ENCODE results near the gene MRPL37. TPM values are rescaled to one million over a fixed set of nuclear protein-coding genes. Genes with fewer than 3 reads are reported as not detected.
A peak's percentile ranks its signal among the peaks of the same experiment; 100 is the strongest.

The MRPL37 gene
- total and polyA plus RNA-seq, 4 donors, result 18.2 to 49.9 (median 37.1) TPM

DNA sequence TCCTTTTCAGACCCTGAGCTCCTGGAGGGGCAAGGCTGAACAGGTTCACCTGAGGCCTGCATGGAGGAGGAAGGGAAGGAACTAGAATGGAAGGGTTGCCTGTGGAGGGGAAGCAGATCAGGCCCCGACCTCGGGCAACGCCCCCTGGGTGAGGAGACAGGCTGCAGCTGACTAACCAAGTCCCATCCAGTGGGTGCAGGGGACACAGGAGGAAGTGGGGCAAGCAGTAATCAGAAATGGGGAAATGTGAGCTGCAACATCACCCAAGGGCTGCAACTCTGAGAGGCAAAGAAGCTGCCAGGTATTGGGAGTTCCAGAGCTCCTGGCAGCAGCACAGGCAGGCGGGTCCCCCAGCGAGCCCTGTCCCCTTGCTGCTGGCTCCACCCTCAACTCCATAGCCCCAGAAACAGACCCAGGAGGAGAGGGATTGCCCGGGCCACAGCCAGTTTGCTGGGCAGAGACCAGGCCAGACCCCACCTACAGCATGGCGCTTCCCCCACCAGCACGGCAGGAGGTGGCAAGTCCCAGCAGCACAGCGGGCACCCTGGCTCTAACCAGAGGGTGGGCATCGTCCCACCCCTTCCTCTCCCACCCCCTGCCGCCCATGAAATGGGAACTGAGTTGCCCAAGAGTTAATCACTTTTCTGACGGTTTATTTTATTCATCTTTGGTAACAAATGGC, 38.5 kb downstream of the MRPL37 start:
- no peak for DNase-seq
- Histone ChIP-seq H3K36me3 (ENCODE audit: control insufficient read depth in 1 of 2, insufficient read depth in 2 of 2, low read length in 1 of 2) (peaks cover 0 to 5% of the 10 kb centered on the region in 2 donors), H3K27ac (ENCODE audit: low read depth in 1 of 2, low read length in 2 of 2) (no peak overlapping the region), H3K4me1 (ENCODE audit: control insufficient read depth in 1 of 2, insufficient read depth in 2 of 2, low read length in 2 of 2) (no peaks in the 10 kb centered on the region), H3K27me3 (ENCODE audit: control insufficient read depth in 1 of 2, insufficient read depth in 2 of 2, low read length in 1 of 2) (no peaks in the 10 kb centered on the region), H3K9me3 (ENCODE audit: control insufficient read depth, low read length) (no peaks in the 10 kb centered on the region), H3K4me3 (ENCODE audit: low read length in 2 of 2) (no peak overlapping the region)
- 85 to 87% methylated on average over 12 of the region's 12 CpGs for WGBS, 2 donors
- intact Hi-C loops (cut with DNase I), result no loop called here
- peak; percentile 22 for ATAC-seq (ENCODE audit: low FRiP score)

DNA sequence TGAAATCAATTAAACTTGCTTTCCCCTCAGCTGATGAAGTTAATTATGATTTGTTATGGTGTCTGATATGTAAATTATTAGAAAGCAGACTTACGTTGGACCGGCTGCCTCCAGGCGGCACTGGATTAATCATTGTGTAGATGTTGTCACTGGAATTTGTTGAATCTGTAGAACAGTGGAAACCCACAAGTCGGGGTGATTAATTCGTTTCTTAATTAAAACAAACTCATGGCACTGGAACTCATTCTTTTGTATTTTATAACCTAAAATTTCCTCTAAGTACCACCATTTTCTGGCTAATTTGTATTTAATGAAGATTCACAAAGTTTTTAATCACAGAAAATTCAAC, 39.0 kb downstream of the MRPL37 start:
- DNase-seq (no peak), ATAC-seq (ENCODE audit: low FRiP score) (no peak)
- Histone ChIP-seq H3K4me1 (ENCODE audit: control insufficient read depth in 1 of 2, insufficient read depth in 2 of 2, low read length in 2 of 2) (no peaks in the 10 kb centered on the region), H3K27me3 (ENCODE audit: control insufficient read depth in 1 of 2, insufficient read depth in 2 of 2, low read length in 1 of 2) (no peaks in the 10 kb centered on the region), H3K27ac (ENCODE audit: low read depth in 1 of 2, low read length in 2 of 2) (no peak overlapping the region), H3K4me3 (ENCODE audit: low read length in 2 of 2) (no peak overlapping the region), H3K9me3 (ENCODE audit: control insufficient read depth, low read length) (no peaks in the 10 kb centered on the region), H3K36me3 (ENCODE audit: control insufficient read depth in 1 of 2, insufficient read depth in 2 of 2, low read length in 1 of 2) (peaks cover 0 to 5% of the 10 kb centered on the region in 2 donors)
- intact Hi-C loops (cut with DNase I), result no loop called here
- WGBS, 2 donors, result 80 to 88% methylated on average over 5 of the region's 5 CpGs

DNA sequence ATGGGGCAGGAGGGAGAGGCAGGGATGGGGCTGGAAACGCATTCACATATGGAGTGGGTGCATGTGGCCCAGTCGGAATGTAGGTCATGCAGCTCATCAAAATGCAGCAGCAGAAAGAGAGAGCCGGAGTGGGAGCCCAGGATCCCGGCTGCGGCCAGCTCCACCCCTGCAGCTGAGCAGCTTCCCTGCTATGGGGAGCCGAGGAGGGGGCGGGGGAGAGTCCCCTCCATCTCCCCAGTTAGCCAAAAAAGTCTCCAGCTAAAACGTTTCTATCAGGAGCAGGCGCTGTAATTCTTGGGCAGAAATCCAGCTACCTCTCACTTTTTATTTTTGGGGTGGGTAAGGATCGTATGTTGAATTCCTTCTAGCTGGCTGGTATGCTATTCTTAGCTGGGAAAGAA, 39.7 kb downstream of the MRPL37 start:
- no peaks in the 10 kb centered on the region for H3K4me1 ChIP-seq (ENCODE audit: control insufficient read depth in 1 of 2, insufficient read depth in 2 of 2, low read length in 2 of 2)
- H3K36me3 ChIP-seq (ENCODE audit: control insufficient read depth in 1 of 2, insufficient read depth in 2 of 2, low read length in 1 of 2), result peaks cover 0 to 5% of the 10 kb centered on the region in 2 donors
- H3K9me3 ChIP-seq (ENCODE audit: control insufficient read depth, low read length), result no peaks in the 10 kb centered on the region
- DNase-seq (no peak), ATAC-seq (ENCODE audit: low FRiP score) (no peak)
- H3K27me3 ChIP-seq (ENCODE audit: control insufficient read depth in 1 of 2, insufficient read depth in 2 of 2, low read length in 1 of 2), result no peaks in the 10 kb centered on the region
- H3K27ac ChIP-seq (ENCODE audit: low read depth in 1 of 2, low read length in 2 of 2), result no peak overlapping the region
- H3K4me3 ChIP-seq (ENCODE audit: low read length in 2 of 2), result no peak overlapping the region
- intact Hi-C loops (cut with DNase I), result no loop called here
- WGBS, 2 donors, result 20 to 22% methylated on average over 10 of the region's 10 CpGs

DNA sequence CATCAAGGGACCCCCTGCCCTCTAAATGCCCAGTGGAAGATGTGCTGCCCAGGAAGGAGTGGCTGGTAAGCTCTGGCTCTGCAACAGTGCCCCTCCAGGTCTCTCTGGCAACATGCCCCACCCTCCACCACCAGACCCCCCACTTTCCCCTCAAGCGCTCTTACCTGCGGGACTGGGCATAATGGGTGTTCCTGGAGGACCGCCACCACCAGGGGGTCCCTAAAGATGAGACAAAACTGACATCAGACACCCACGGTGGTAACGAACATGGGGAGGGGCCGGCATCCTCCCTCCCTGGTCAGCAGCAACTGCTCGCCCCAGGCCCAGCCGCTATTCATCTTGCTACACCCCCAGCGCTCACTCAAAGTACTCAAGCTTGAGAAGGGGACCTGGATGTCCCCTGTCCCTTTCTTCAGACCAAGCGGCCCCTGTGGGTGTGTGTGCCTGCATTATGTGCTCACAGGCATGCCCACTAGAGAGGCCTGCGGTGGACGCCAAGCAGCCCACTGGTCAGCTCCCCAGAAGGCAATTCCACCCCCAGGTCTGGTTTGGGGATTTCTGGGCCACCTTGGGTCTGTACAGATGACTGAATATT, 40.9 kb downstream of the MRPL37 start:
- ATAC-seq (ENCODE audit: low FRiP score) (no peak), DNase-seq (no peak)
- WGBS, 2 donors, result 94 to 95% methylated on average over 12 of the region's 12 CpGs
- intact Hi-C loops (cut with DNase I), result no loop called here
- Histone ChIP-seq H3K36me3 (ENCODE audit: control insufficient read depth in 1 of 2, insufficient read depth in 2 of 2, low read length in 1 of 2) (peaks cover 0 to 5% of the 10 kb centered on the region in 2 donors), H3K27ac (ENCODE audit: low read depth in 1 of 2, low read length in 2 of 2) (no peak overlapping the region), H3K27me3 (ENCODE audit: control insufficient read depth in 1 of 2, insufficient read depth in 2 of 2, low read length in 1 of 2) (no peaks in the 10 kb centered on the region), H3K4me1 (ENCODE audit: control insufficient read depth in 1 of 2, insufficient read depth in 2 of 2, low read length in 2 of 2) (no peaks in the 10 kb centered on the region), H3K9me3 (ENCODE audit: control insufficient read depth, low read length) (no peaks in the 10 kb centered on the region), H3K4me3 (ENCODE audit: low read length in 2 of 2) (no peak overlapping the region)

DNA sequence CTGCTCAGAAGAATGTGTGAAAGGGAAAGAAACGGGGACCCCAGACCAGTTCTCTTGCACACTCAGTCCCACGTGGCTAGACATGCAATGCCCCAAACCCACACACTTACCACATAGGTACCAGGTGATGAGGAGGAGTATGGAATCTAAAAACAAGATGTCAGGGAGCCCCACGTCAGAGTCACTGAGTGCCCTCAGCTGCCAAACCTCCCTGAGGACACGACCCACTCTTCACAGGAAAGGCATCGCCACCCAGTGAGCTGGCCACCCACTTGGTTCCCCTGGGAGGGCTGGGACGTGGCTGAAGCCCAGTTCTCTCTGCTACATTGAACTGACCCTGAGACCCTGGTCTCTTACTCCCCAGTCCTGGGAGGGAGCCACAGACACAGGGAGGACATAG, 41.4 kb downstream of the MRPL37 start:
- H3K36me3 ChIP-seq (ENCODE audit: control insufficient read depth in 1 of 2, insufficient read depth in 2 of 2, low read length in 1 of 2), result peaks cover 0 to 5% of the 10 kb centered on the region in 2 donors
- no peak for DNase-seq
- ATAC-seq (ENCODE audit: low FRiP score), result no peak
- no peak overlapping the region for H3K4me3 ChIP-seq (ENCODE audit: low read length in 2 of 2)
- intact Hi-C loops (cut with DNase I), result no loop called here
- H3K27ac ChIP-seq (ENCODE audit: low read depth in 1 of 2, low read length in 2 of 2), result no peak overlapping the region
- no peaks in the 10 kb centered on the region for H3K9me3 ChIP-seq (ENCODE audit: control insufficient read depth, low read length)
- no peaks in the 10 kb centered on the region for H3K27me3 ChIP-seq (ENCODE audit: control insufficient read depth in 1 of 2, insufficient read depth in 2 of 2, low read length in 1 of 2)
- H3K4me1 ChIP-seq (ENCODE audit: control insufficient read depth in 1 of 2, insufficient read depth in 2 of 2, low read length in 2 of 2), result no peaks in the 10 kb centered on the region
- 49 to 55% methylated on average over 6 of the region's 6 CpGs for WGBS, 2 donors

DNA sequence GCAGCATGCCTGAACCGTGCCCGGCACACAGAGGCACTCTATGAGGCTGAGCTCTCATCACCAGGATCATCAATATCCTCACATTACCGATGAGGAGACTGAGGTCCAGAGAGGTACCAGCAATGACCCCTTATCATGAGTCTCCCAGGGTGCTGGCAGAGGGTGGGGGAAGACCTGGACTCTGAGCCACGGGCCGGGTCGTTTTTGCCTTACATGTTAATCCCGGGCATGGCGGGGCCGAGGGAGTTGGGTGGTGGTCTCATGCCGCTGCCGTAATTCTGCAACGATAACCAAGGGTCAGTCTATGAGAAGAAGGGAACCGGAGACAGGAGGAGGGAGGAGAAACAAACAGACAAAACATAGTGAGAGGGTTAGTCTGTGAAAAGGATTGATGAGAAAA, 43.1 kb downstream of the MRPL37 start:
- Histone ChIP-seq H3K27ac (ENCODE audit: low read depth in 1 of 2, low read length in 2 of 2) (no peak overlapping the region), H3K4me3 (ENCODE audit: low read length in 2 of 2) (no peak overlapping the region), H3K27me3 (ENCODE audit: control insufficient read depth in 1 of 2, insufficient read depth in 2 of 2, low read length in 1 of 2) (no peaks in the 10 kb centered on the region), H3K4me1 (ENCODE audit: control insufficient read depth in 1 of 2, insufficient read depth in 2 of 2, low read length in 2 of 2) (no peaks in the 10 kb centered on the region), H3K36me3 (ENCODE audit: control insufficient read depth in 1 of 2, insufficient read depth in 2 of 2, low read length in 1 of 2) (peaks cover 0 to 2% of the 10 kb centered on the region in 2 donors), H3K9me3 (ENCODE audit: control insufficient read depth, low read length) (no peaks in the 10 kb centered on the region)
- ATAC-seq (ENCODE audit: low FRiP score) (no peak), DNase-seq (no peak)
- intact Hi-C loops (cut with DNase I), result no loop called here
- WGBS, 2 donors, result 93 to 96% methylated on average over 13 of the region's 13 CpGs

DNA sequence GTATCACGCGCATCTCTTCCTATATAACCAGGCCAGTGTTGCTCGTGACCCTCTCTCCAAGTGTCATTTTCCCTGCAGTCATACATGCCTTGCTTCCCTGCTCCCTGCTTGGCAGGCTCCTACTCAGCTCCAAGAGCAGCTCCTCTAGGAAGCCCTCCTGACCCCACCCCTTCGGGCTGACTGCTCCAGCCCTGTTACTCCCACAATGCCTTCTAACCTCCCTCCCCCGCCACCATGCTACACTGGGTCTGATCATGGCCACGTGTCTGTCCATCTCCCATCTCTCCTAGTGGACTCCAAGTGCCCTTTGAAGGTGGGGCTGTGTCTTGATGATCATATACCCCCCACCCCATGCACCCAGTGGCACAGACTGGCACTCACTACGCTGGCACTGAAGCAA, 44.7 kb downstream of the MRPL37 start:
- no peaks in the 10 kb centered on the region for H3K4me1 ChIP-seq (ENCODE audit: control insufficient read depth in 1 of 2, insufficient read depth in 2 of 2, low read length in 2 of 2)
- no peak overlapping the region for H3K4me3 ChIP-seq (ENCODE audit: low read length in 2 of 2)
- intact Hi-C loops (cut with DNase I), result no loop called here
- WGBS, 2 donors, result 85% methylated on average over 7 of the region's 7 CpGs
- no peak for ATAC-seq (ENCODE audit: low FRiP score)
- no peak overlapping the region for H3K27ac ChIP-seq (ENCODE audit: low read depth in 1 of 2, low read length in 2 of 2)
- no peak for DNase-seq
- no peaks in the 10 kb centered on the region for H3K9me3 ChIP-seq (ENCODE audit: control insufficient read depth, low read length)
- peaks cover 0 to 2% of the 10 kb centered on the region in 2 donors for H3K36me3 ChIP-seq (ENCODE audit: control insufficient read depth in 1 of 2, insufficient read depth in 2 of 2, low read length in 1 of 2)
- H3K27me3 ChIP-seq (ENCODE audit: control insufficient read depth in 1 of 2, insufficient read depth in 2 of 2, low read length in 1 of 2), result no peaks in the 10 kb centered on the region

DNA sequence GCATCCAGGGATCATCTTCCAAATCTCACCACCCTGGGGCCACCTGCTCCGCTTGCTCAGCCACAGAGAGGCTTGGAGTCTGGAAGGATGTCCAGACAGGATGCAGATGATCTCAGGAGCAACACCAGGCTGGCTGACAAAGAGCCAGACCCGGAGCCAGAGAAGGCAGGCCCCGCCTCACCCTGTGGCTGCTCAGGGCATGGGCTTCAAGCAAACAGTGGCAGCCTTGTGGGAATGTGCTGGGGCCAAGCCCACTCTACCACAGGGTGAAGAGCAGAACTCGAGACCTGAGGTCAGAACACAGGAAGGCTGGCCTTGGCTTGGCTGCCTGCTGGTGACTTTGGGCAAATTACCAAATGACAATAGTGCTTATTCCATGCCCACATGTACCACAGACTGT, 45.5 kb downstream of the MRPL37 start:
- H3K9me3 ChIP-seq (ENCODE audit: control insufficient read depth, low read length), result no peaks in the 10 kb centered on the region
- intact Hi-C loops (cut with DNase I), result no loop called here
- H3K27me3 ChIP-seq (ENCODE audit: control insufficient read depth in 1 of 2, insufficient read depth in 2 of 2, low read length in 1 of 2), result no peaks in the 10 kb centered on the region
- no peak overlapping the region for H3K27ac ChIP-seq (ENCODE audit: low read depth in 1 of 2, low read length in 2 of 2)
- no peak for ATAC-seq (ENCODE audit: low FRiP score)
- no peak overlapping the region for H3K4me3 ChIP-seq (ENCODE audit: low read length in 2 of 2)
- 41 to 49% methylated on average over 4 of the region's 4 CpGs for WGBS, 2 donors
- no peaks in the 10 kb centered on the region for H3K4me1 ChIP-seq (ENCODE audit: control insufficient read depth in 1 of 2, insufficient read depth in 2 of 2, low read length in 2 of 2)
- DNase-seq, result no peak
- peaks cover 0 to 2% of the 10 kb centered on the region in 2 donors for H3K36me3 ChIP-seq (ENCODE audit: control insufficient read depth in 1 of 2, insufficient read depth in 2 of 2, low read length in 1 of 2)

DNA sequence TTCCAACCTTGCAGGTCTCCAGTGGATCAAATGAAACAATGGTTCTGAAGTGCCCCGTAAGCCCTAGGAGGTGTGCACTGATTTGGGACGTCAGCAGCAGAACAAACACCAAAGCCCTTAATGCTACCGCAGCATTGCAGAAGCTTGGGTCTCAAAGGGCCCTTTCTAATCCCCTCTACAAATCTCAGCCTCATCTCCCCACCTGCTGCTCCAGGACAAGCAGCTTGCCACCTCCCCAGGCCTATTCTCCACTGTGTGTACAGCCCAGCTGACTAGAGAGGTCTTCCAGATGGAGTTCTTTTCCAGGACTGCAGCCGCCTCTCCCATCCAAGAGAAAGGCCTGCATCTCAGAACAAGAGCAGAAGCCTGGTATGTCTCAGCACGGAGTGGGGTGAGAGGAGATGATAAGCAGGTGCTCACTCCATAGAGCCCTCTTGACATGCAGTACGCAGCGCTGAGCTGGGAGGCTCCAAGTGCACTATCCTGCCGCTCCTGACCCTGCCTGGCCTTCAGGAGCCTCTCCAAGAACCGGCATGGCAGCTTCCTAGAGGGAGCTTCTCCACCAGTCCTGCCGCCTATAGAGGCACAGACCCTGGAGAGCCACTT, 46.3 kb downstream of the MRPL37 start:
- no peaks in the 10 kb centered on the region for H3K9me3 ChIP-seq (ENCODE audit: control insufficient read depth, low read length)
- H3K27ac ChIP-seq (ENCODE audit: low read depth in 1 of 2, low read length in 2 of 2), result no peak overlapping the region
- H3K4me3 ChIP-seq (ENCODE audit: low read length in 2 of 2), result no peak overlapping the region
- no peak for DNase-seq
- intact Hi-C loops (cut with DNase I), result no loop called here
- no peaks in the 10 kb centered on the region for H3K4me1 ChIP-seq (ENCODE audit: control insufficient read depth in 1 of 2, insufficient read depth in 2 of 2, low read length in 2 of 2)
- ATAC-seq (ENCODE audit: low FRiP score), result no peak
- peaks cover 0 to 2% of the 10 kb centered on the region in 2 donors for H3K36me3 ChIP-seq (ENCODE audit: control insufficient read depth in 1 of 2, insufficient read depth in 2 of 2, low read length in 1 of 2)
- 89 to 92% methylated on average over 10 of the region's 10 CpGs for WGBS, 2 donors
- no peaks in the 10 kb centered on the region for H3K27me3 ChIP-seq (ENCODE audit: control insufficient read depth in 1 of 2, insufficient read depth in 2 of 2, low read length in 1 of 2)

Data from aorta (tissue), 5 donors.